SU-DHL-6 (cell line): ENCODE measurements around the gene PPIL6.

Experiments
- H2AFZ ChIP-seq: fragments of 200-600 bp; sonication (generic); 2 replicates; pipeline ENCODE4 v1.6.1; 2014; ENCODE audit warnings: low read depth, mild to moderate bottlenecking, moderate library complexity, mixed read lengths, antibody characterized with exemption, low read length; ENCODE audit not compliant: severe bottlenecking
- H3F3A ChIP-seq: fragments of 200-600 bp; shearing (Covaris generic); 2 replicates; pipeline ENCODE4 v1.6.0; 2016; ENCODE audit warnings: antibody characterized with exemption, mild to moderate bottlenecking; ENCODE audit not compliant: insufficient read depth
- H3K27ac ChIP-seq: fragments of 200-600 bp; sonication (generic); 2 replicates; pipeline ENCODE4 v1.5.1; 2016; ENCODE audit warnings: low read depth, mild to moderate bottlenecking, low read length, moderate library complexity, mixed read lengths
- H3K27me3 ChIP-seq: fragments of 200-600 bp; sonication (generic), shearing (Covaris generic); 2 replicates; pipeline ENCODE4 v1.6.0; 2014; ENCODE audit warnings: mild to moderate bottlenecking, low read length
- H3K36me3 ChIP-seq: fragments of 200-600 bp; sonication (generic); 2 replicates; pipeline ENCODE4 v1.6.1; 2014; ENCODE audit warnings: mild to moderate bottlenecking, low read length, mixed read lengths
- H3K4me2 ChIP-seq: fragments of 300-600, 200-600 bp; shearing (Covaris generic), sonication (generic); 2 replicates; pipeline ENCODE4 v1.6.0; 2014; ENCODE audit warnings: low read length, low read depth, mild to moderate bottlenecking; ENCODE audit not compliant: poor library complexity, severe bottlenecking
- H3K4me3 ChIP-seq: fragments of 200-600 bp; sonication (generic); 2 replicates; pipeline ENCODE4 v1.5.1; 2014; ENCODE audit warnings: antibody characterized with exemption, low read length, mild to moderate bottlenecking, mixed read lengths; ENCODE audit not compliant: insufficient read depth, poor library complexity, severe bottlenecking
- H3K79me2 ChIP-seq: fragments of 200-600 bp; sonication (generic); 2 replicates; pipeline ENCODE4 v1.6.1; 2014; ENCODE audit warnings: mild to moderate bottlenecking, low read length, moderate library complexity; ENCODE audit not compliant: insufficient read depth
- H3K9ac ChIP-seq: fragments of 200-600 bp; sonication (generic); 2 replicates; pipeline ENCODE4 v1.7.0; 2014; ENCODE audit warnings: mild to moderate bottlenecking, low read length
- H3K9me2 ChIP-seq: fragments of 200-600 bp; sonication (generic); replicated peaks from 2 replicates; pipeline ENCODE4 v1.6.1; 2014; ENCODE audit warnings: low read length; ENCODE audit not compliant: insufficient read depth
- H3K9me3 ChIP-seq: fragments of 200-600 bp; sonication (generic); 2 replicates; pipeline ENCODE4 v1.6.1; 2014; ENCODE audit warnings: low read length, mixed read lengths; ENCODE audit not compliant: insufficient read depth
- H4K20me1 ChIP-seq: fragments of 200-600 bp; sonication (generic); 2 replicates; pipeline ENCODE4 v1.6.1; 2014; ENCODE audit warnings: low read depth, mild to moderate bottlenecking, antibody characterized with exemption, low read length, moderate library complexity, mixed read lengths
- CTCF ChIP-seq: fragments of 200-600 bp; sonication (generic); IDR thresholded peaks from one replicate; pipeline ENCODE4 v1.5.1; 2017; ENCODE audit warnings: antibody characterized with exemption, mild to moderate bottlenecking, low read length, moderate library complexity; ENCODE audit not compliant: insufficient read depth, poor library complexity, severe bottlenecking
- EZH2phosphoT487 ChIP-seq: fragments of 200-600 bp; sonication (generic), shearing (Covaris generic); conservative IDR thresholded peaks from 2 replicates; pipeline ENCODE4 v1.6.1; 2018; ENCODE audit warnings: mild to moderate bottlenecking, antibody characterized with exemption, low read length, moderate library complexity, mixed read lengths

PPIL6 gene

GRCh38 chr6:109360791-109361190, 79.6 kb downstream of the PPIL6 start:
- Histone ChIP-seq H3K4me2 (no peak overlapping the region), H3K27me3 (no peaks in the 10 kb centered on the region), H3K9me2 (no peaks in the 10 kb centered on the region), H4K20me1 (no peaks in the 10 kb centered on the region), H3K27ac (no peak overlapping the region), H3K9me3 (no peaks in the 10 kb centered on the region), H3F3A (no peaks in the 10 kb centered on the region), H3K9ac (no peak overlapping the region), H2AFZ (no peak overlapping the region), H3K36me3 (peaks cover 28% of the 10 kb centered on the region), H3K4me3 (no peak overlapping the region), H3K79me2 (no peaks in the 10 kb centered on the region)
- TF ChIP-seq CTCF, result no peak
- TF ChIP-seq EZH2phosphoT487, result no peak

- no peaks in the 10 kb centered on the region for H3K9me2 ChIP-seq
- no peak overlapping the region for H3K4me2 ChIP-seq
- H4K20me1 ChIP-seq, result no peaks in the 10 kb centered on the region
- H2AFZ ChIP-seq, result no peak overlapping the region
- H3K9me3 ChIP-seq, result no peaks in the 10 kb centered on the region
- H3K36me3 ChIP-seq, result peaks cover 27% of the 10 kb centered on the region
- no peaks in the 10 kb centered on the region for H3K79me2 ChIP-seq
- H3K4me3 ChIP-seq, result no peak overlapping the region
- H3F3A ChIP-seq, result no peaks in the 10 kb centered on the region
- H3K27ac ChIP-seq, result no peak overlapping the region
- TF ChIP-seq EZH2phosphoT487 (no peak), CTCF (no peak)
- no peaks in the 10 kb centered on the region for H3K27me3 ChIP-seq
- no peak overlapping the region for H3K9ac ChIP-seq
Observed at GRCh38 chr6:109360281-109360680, 80.1 kb downstream of the PPIL6 start.

- TF ChIP-seq EZH2phosphoT487 (no peak), CTCF (no peak)
- peaks cover 24% of the 10 kb centered on the region for H3K36me3 ChIP-seq
- no peak overlapping the region for H3K27ac ChIP-seq
- H3K9me2 ChIP-seq, result no peaks in the 10 kb centered on the region
- no peaks in the 10 kb centered on the region for H4K20me1 ChIP-seq
- H2AFZ ChIP-seq, result no peak overlapping the region
- no peaks in the 10 kb centered on the region for H3K27me3 ChIP-seq
- H3K9ac ChIP-seq, result no peak overlapping the region
- H3K4me3 ChIP-seq, result no peak overlapping the region
- no peaks in the 10 kb centered on the region for H3F3A ChIP-seq
- H3K79me2 ChIP-seq, result no peaks in the 10 kb centered on the region
- H3K9me3 ChIP-seq, result no peaks in the 10 kb centered on the region
- no peak overlapping the region for H3K4me2 ChIP-seq
Observed at GRCh38 chr6:109359248-109359647, 81.2 kb downstream of the PPIL6 start.
